ENCODE results near the gene GCAT. TPM values are rescaled to one million over a fixed set of nuclear protein-coding genes. Genes with fewer than 3 reads are reported as not detected.

The GCAT gene
- total and polyA plus RNA-seq, 2 of the 13 experiments (the other 11 are each of a cell fraction or from before 2014, with no cell fraction given) = 28.0 to 50.3 TPM

DNA sequence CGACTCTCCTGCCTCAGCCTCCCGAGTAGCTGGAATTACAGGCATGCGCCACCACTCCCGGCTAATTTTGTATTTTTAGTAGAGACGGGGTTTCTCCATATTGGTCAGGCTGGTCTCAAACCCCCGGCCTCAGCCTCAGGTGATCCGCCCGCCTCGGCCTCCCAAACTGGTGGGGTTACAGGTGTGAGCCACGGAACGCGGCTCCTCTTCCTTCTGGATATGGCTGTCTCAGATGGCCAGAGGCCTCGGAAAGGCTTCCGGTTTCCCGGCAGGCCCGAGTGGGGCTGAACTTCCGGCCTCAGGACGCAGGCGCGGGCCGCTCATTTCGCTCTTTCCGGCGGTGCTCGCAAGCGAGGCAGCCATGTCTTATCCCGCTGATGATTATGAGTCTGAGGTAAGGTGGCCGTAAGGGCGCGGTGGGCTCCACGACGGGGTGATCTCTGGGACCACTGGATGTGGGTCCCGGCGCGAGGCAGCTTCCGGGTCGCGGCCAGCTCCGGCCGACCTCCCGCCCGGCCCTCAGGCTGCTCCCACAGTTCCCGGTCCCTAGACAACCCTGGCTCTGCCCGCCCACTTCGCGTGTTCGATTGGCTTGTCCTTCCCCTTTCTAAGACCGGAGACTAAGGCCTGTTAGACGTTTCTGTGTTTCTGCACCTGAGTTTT lies 41.5 kb downstream of the GCAT start, which contains the start of gene EIF3L (continued):
- TF ChIP-seq, protein P1, sequence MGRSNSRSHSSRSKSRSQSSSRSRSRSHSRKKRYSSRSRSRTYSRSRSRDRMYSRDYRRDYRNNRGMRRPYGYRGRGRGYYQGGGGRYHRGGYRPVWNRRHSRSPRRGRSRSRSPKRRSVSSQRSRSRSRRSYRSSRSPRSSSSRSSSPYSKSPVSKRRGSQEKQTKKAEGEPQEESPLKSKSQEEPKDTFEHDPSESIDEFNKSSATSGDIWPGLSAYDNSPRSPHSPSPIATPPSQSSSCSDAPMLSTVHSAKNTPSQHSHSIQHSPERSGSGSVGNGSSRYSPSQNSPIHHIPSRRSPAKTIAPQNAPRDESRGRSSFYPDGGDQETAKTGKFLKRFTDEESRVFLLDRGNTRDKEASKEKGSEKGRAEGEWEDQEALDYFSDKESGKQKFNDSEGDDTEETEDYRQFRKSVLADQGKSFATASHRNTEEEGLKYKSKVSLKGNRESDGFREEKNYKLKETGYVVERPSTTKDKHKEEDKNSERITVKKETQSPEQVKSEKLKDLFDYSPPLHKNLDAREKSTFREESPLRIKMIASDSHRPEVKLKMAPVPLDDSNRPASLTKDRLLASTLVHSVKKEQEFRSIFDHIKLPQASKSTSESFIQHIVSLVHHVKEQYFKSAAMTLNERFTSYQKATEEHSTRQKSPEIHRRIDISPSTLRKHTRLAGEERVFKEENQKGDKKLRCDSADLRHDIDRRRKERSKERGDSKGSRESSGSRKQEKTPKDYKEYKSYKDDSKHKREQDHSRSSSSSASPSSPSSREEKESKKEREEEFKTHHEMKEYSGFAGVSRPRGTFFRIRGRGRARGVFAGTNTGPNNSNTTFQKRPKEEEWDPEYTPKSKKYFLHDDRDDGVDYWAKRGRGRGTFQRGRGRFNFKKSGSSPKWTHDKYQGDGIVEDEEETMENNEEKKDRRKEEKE (IDR thresholded peaks at IDR 0.05) = no peak
- TF ChIP-seq NKX3-1 (CRISPR knock-in tag; IDR thresholded peaks at IDR 0.05) (peak; percentile 91), GTF3A (CRISPR knock-in tag; conservative IDR thresholded peaks at IDR 0.05) (no peak), NFKB2 (CRISPR knock-in tag; IDR thresholded peaks at IDR 0.05; ENCODE audit: borderline replicate concordance) (peak; percentile 81), ZSCAN9 (CRISPR knock-in tag; IDR thresholded peaks at IDR 0.05; ENCODE audit: borderline replicate concordance) (peak; percentile 45), KDM4B (CRISPR knock-in tag; IDR thresholded peaks at IDR 0.05) (peak; percentile 71), ZC3H4 (CRISPR knock-in tag; IDR thresholded peaks at IDR 0.05; ENCODE audit: borderline replicate concordance) (no peak), SPEN (CRISPR knock-in tag; IDR thresholded peaks at IDR 0.05; ENCODE audit: low read depth) (peak; percentile 81), ZFP82 (CRISPR knock-in tag; IDR thresholded peaks at IDR 0.05; ENCODE audit: borderline replicate concordance) (peak; percentile 74; the same call in 1 of the 2 replicates), DR1 (CRISPR knock-in tag; IDR thresholded peaks at IDR 0.05) (peak; percentile 84), ZNF432 (CRISPR knock-in tag; IDR thresholded peaks at IDR 0.05; ENCODE audit: borderline replicate concordance) (no peak), AGO2 (optimal IDR thresholded peaks at IDR 0.05; ENCODE audit: low read depth, low read length) (peak; percentile 47), FOSL2 (CRISPR knock-in tag; IDR thresholded peaks at IDR 0.05) (peak; percentile 34), ZNF652 (CRISPR knock-in tag; IDR thresholded peaks at IDR 0.05; ENCODE audit: borderline replicate concordance, low read depth) (no peak), PCBP1 (IDR thresholded peaks at IDR 0.05; ENCODE audit: borderline replicate concordance, low read depth, low read length) (no peak), RXRA (CRISPR knock-in tag; IDR thresholded peaks at IDR 0.05) (peak; percentile 72), NFKBIZ (CRISPR knock-in tag; IDR thresholded peaks at IDR 0.05) (peak; percentile 56; the same call in 1 of the 2 replicates), KLF16 (CRISPR knock-in tag; IDR thresholded peaks at IDR 0.05) (peak in 1 of 2 experiments; percentile 78; a peak in 1 of 4 replicates), ZNF329 (CRISPR knock-in tag; IDR thresholded peaks at IDR 0.05; ENCODE audit: low read depth) (0 out of 2 replicates have a peak, but pooled peaks have one; percentile 30), FOXK1 (CRISPR knock-in tag; IDR thresholded peaks at IDR 0.05; ENCODE audit: borderline replicate concordance, low read depth) (peak; percentile 74; the same call in 1 of the 2 replicates), ZNF816 (CRISPR knock-in tag; IDR thresholded peaks at IDR 0.05; ENCODE audit: borderline replicate concordance) (no peak), BRCA1 (CRISPR knock-in tag; IDR thresholded peaks at IDR 0.05) (peak; percentile 91)
- TF ChIP-seq, protein P2, sequence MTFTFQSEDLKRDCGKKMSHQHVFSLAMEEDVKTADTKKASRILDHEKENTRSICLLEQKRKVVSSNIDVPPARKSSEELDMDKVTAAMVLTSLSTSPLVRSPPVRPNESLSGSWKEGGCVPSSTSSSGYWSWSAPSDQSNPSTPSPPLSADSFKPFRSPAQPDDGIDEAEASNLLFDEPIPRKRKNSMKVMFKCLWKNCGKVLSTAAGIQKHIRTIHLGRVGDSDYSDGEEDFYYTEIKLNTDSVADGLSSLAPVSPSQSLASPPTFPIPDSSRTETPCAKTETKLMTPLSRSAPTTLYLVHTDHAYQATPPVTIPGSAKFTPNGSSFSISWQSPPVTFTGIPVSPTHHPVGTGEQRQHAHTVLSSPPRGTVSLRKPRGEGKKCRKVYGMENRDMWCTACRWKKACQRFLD (CRISPR knock-in tag; IDR thresholded peaks at IDR 0.05; ENCODE audit: borderline replicate concordance) = 0 out of 2 replicates have a peak, but pooled peaks have one; percentile 55
- TF ChIP-seq, protein P3, sequence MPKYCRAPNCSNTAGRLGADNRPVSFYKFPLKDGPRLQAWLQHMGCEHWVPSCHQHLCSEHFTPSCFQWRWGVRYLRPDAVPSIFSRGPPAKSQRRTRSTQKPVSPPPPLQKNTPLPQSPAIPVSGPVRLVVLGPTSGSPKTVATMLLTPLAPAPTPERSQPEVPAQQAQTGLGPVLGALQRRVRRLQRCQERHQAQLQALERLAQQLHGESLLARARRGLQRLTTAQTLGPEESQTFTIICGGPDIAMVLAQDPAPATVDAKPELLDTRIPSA (CRISPR knock-in tag; IDR thresholded peaks at IDR 0.05; ENCODE audit: borderline replicate concordance) = 0 out of 2 replicates have a peak, but pooled peaks have one; percentile 40
- TF ChIP-seq, protein P4, sequence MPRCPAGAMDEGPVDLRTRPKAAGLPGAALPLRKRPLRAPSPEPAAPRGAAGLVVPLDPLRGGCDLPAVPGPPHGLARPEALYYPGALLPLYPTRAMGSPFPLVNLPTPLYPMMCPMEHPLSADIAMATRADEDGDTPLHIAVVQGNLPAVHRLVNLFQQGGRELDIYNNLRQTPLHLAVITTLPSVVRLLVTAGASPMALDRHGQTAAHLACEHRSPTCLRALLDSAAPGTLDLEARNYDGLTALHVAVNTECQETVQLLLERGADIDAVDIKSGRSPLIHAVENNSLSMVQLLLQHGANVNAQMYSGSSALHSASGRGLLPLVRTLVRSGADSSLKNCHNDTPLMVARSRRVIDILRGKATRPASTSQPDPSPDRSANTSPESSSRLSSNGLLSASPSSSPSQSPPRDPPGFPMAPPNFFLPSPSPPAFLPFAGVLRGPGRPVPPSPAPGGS (CRISPR knock-in tag; IDR thresholded peaks at IDR 0.05) = peak; percentile 50
